Testis (tissue), 2 donors: Measurements from ENCODE around the gene FHAD1.

Experiments used
- POLR2A ChIP-seq: fragments of 450-650 bp; IDR thresholded peaks from one replicate; pipeline ENCODE4 v1.6.1; 2017; ENCODE audit warnings: antibody characterized with exemption, mild to moderate bottlenecking, moderate library complexity
- TF ChIP-seq, protein P1 (sequence below), 3 experiments: fragments of 450-650 bp in 2 of 3; fragments of 200-600 bp in 1 of 3; sonication (generic) in 1 of 3; IDR thresholded peaks; one replicate each; pipeline ENCODE4 v1.5.1; 2016 to 2019; ENCODE audit warnings: antibody characterized with exemption in 3 of 3, mild to moderate bottlenecking in 2 of 3, moderate library complexity in 1 of 3

DNA sequence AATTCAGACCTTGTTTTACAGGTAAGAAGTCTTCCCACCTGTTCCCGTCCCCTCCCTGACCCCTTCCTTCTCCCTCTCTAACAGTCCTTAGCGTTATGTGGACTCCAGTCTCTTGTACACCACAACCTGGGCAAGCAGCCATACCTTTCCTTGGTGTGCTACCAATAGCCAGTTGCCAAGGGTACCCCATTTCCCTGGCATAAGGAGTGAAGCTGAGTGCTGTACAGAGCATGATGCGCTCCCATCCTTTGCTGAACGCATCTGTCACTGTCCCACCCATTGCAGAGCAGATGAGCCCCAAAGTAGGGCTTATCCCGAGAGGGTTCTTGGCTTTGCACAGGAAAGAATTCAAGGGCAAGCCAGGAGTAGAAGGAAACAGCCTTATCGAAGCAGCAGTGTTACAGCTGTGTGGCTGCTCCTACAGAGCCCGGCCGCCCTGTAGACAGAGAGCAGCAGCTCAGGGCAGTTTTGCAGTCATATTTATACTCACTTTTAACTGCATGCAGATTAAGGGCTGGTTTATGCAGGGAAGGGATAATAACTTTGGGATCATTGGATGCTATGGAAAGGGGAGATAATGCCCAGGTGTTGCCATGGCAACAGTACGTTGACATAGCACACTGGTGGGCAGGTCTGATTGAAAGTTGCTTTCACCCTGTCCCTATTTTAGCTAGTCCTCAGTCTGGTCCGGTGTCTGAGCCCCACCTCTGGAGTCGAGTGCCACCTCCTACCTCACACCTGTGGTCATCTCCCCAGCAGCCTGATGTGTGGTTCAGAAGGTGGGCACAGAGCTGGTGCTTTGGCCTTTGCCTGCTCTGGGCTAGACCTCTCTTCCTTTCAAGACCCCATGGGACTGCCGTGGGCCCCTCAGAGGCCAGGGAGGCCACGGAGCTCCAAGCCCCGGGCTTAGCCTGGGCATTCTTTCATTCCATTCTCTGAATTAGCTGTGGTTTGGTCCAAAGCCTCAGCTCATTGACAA, 5.1 kb downstream of the FHAD1 start:
- TF ChIP-seq, protein P1, sequence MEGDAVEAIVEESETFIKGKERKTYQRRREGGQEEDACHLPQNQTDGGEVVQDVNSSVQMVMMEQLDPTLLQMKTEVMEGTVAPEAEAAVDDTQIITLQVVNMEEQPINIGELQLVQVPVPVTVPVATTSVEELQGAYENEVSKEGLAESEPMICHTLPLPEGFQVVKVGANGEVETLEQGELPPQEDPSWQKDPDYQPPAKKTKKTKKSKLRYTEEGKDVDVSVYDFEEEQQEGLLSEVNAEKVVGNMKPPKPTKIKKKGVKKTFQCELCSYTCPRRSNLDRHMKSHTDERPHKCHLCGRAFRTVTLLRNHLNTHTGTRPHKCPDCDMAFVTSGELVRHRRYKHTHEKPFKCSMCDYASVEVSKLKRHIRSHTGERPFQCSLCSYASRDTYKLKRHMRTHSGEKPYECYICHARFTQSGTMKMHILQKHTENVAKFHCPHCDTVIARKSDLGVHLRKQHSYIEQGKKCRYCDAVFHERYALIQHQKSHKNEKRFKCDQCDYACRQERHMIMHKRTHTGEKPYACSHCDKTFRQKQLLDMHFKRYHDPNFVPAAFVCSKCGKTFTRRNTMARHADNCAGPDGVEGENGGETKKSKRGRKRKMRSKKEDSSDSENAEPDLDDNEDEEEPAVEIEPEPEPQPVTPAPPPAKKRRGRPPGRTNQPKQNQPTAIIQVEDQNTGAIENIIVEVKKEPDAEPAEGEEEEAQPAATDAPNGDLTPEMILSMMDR (IDR thresholded peaks at IDR 0.05): no peak
- no peak for TF ChIP-seq POLR2A
